NT2/D1 (cell line): ENCODE results near the gene PLOD2.
"Not testable (repeated sequence)": the region's sequence is repeated elsewhere in the genome, so short reads cannot be mapped to it uniquely, and the experiment has no call there.

Experiments
- DNase-seq: peaks from one replicate; pipeline ENCODE4 v3.0.0-alpha.2; 2011; ENCODE audit warnings: low read depth, low spot score
- H3K27me3 ChIP-seq: 2 replicates; pipeline ENCODE4 v1.6.0; 2011; ENCODE audit warnings: mild to moderate bottlenecking; ENCODE audit not compliant: insufficient read length, insufficient read depth
- H3K36me3 ChIP-seq: 2 replicates; pipeline ENCODE4 v1.6.1; 2011; ENCODE audit warnings: mild to moderate bottlenecking, low read length, mixed read lengths; ENCODE audit not compliant: insufficient read depth, insufficient read length
- H3K4me1 ChIP-seq: 2 replicates; pipeline ENCODE4 v1.5.1; 2011; ENCODE audit not compliant: insufficient read depth, insufficient read length
- H3K4me3 ChIP-seq: 2 replicates; pipeline ENCODE4 v1.5.1; 2011; ENCODE audit warnings: low read depth; ENCODE audit not compliant: insufficient read length
- H3K9ac ChIP-seq: 2 replicates; pipeline ENCODE4 v1.6.0; 2011; ENCODE audit warnings: low read depth; ENCODE audit not compliant: insufficient read length
- H3K9me3 ChIP-seq: 2 replicates; pipeline ENCODE4 v1.5.1; 2011; ENCODE audit warnings: mild to moderate bottlenecking, low read length; ENCODE audit not compliant: insufficient read depth
- SUZ12 ChIP-seq: IDR thresholded peaks from 2 replicates; pipeline ENCODE4 v1.6.1; 2011; ENCODE audit not compliant: insufficient read length, insufficient read depth; ENCODE audit errors: extremely low read depth
- YY1 ChIP-seq: IDR thresholded peaks from 2 replicates; pipeline ENCODE4 v1.6.1; 2011; ENCODE audit not compliant: insufficient read length, insufficient read depth
- ZNF274 ChIP-seq: IDR thresholded peaks from 2 replicates; pipeline ENCODE4 v1.6.1; 2011; ENCODE audit warnings: mild to moderate bottlenecking, low read depth, low read length

PLOD2 gene

GRCh38 chr3:146129750-146130149 is 31.2 kb downstream of the PLOD2 start:
- Histone ChIP-seq H3K9me3 (peaks cover 3% of the 10 kb centered on the region; the same call in 1 of the 2 replicates), H3K36me3 (no peaks in the 10 kb centered on the region), H3K4me1 (no peaks in the 10 kb centered on the region), H3K27me3 (no peaks in the 10 kb centered on the region), H3K4me3 (no peak overlapping the region), H3K9ac (no peak overlapping the region)
- DNase-seq = no peak
- no peak for TF ChIP-seq YY1
- no peak for TF ChIP-seq SUZ12
- no peak for TF ChIP-seq ZNF274

DNA sequence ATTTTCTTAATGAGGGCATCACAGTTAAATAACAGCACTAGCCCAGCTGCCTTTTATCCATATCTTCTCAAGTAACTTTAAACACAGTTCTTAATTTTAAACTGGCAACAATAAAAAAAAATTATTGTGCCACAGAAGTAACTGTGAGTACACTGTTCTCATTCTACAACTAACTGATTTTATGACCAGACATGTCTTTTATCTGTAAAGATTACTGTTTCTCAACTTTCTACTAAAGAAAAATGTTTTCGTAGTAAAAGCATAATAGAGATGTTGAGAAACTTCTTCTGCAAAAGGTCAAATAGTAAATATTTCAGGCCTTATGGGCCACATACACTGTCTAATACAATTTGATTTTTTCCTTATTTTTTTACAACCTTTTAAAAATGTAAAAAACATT is 32.0 kb downstream of the PLOD2 start:
- no peak for TF ChIP-seq SUZ12
- no peak for TF ChIP-seq YY1
- TF ChIP-seq ZNF274 = no peak
- no peak overlapping the region for H3K9ac ChIP-seq
- H3K36me3 ChIP-seq = no peaks in the 10 kb centered on the region
- H3K4me3 ChIP-seq = no peak overlapping the region
- no peak for DNase-seq
- no peaks in the 10 kb centered on the region for H3K27me3 ChIP-seq
- peaks cover 3% of the 10 kb centered on the region; the same call in 1 of the 2 replicates for H3K9me3 ChIP-seq
- H3K4me1 ChIP-seq = no peaks in the 10 kb centered on the region

DNA sequence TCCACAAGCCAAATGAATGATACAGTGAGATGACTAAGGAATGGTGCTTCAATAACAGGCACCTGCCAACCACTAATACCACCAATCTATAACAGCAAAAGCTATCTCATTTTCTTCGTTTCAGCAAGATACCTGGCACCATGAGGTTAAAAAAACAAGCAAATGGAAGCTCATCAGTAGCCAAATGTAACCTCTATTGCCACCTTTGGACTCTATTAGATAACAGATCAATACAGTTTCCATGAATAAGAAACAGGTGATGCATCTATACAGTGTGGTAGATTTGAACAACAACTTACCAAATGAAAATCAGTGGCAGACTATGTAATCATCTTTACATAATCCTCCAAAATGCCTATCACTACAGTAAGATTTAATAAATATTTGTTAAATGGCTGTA is 32.8 kb downstream of the PLOD2 start:
- Histone ChIP-seq H3K27me3 (no peaks in the 10 kb centered on the region), H3K4me1 (no peaks in the 10 kb centered on the region), H3K9me3 (peaks cover 3% of the 10 kb centered on the region; the same call in 1 of the 2 replicates), H3K9ac (no peak overlapping the region), H3K36me3 (no peaks in the 10 kb centered on the region), H3K4me3 (no peak overlapping the region)
- no peak for DNase-seq
- no peak for TF ChIP-seq SUZ12
- no peak for TF ChIP-seq YY1
- TF ChIP-seq ZNF274 = no peak

GRCh38 chr3:146125951-146126350 is 35.0 kb downstream of the PLOD2 start:
- H3K27me3 ChIP-seq = no peaks in the 10 kb centered on the region
- H3K4me1 ChIP-seq = no peaks in the 10 kb centered on the region
- no peak overlapping the region for H3K4me3 ChIP-seq
- no peaks in the 10 kb centered on the region for H3K36me3 ChIP-seq
- DNase-seq = no peak
- TF ChIP-seq YY1 (no peak), SUZ12 (no peak), ZNF274 (no peak)
- peaks cover 3% of the 10 kb centered on the region; the same call in 1 of the 2 replicates for H3K9me3 ChIP-seq
- H3K9ac ChIP-seq = no peak overlapping the region

- no peaks in the 10 kb centered on the region for H3K36me3 ChIP-seq
- H3K4me1 ChIP-seq = no peaks in the 10 kb centered on the region
- TF ChIP-seq YY1 (no peak), SUZ12 (no peak), ZNF274 (no peak)
- no peak for DNase-seq
- H3K9me3 ChIP-seq = peaks cover 3% of the 10 kb centered on the region; the same call in 1 of the 2 replicates
- no peak overlapping the region for H3K9ac ChIP-seq
- no peaks in the 10 kb centered on the region for H3K27me3 ChIP-seq
- H3K4me3 ChIP-seq = no peak overlapping the region
Measured at GRCh38 chr3:146124126-146124801, 36.7 kb downstream of the PLOD2 start.

- no peak overlapping the region for H3K4me3 ChIP-seq
- no peak overlapping the region for H3K9ac ChIP-seq
- no peak for DNase-seq
- peaks cover 10% of the 10 kb centered on the region for H3K36me3 ChIP-seq
- H3K4me1 ChIP-seq = no peaks in the 10 kb centered on the region
- no peak for TF ChIP-seq SUZ12
- TF ChIP-seq ZNF274 = no peak
- no peak for TF ChIP-seq YY1
- peaks cover 26% of the 10 kb centered on the region for H3K9me3 ChIP-seq
- no peaks in the 10 kb centered on the region for H3K27me3 ChIP-seq
Measured at GRCh38 chr3:146117406-146118285, 43.3 kb downstream of the PLOD2 start.

- H3K4me3 ChIP-seq = no peak overlapping the region
- no peak for TF ChIP-seq SUZ12
- TF ChIP-seq ZNF274 = no peak
- TF ChIP-seq YY1 = no peak
- DNase-seq = no peak
- H3K4me1 ChIP-seq = no peaks in the 10 kb centered on the region
- peaks cover 10% of the 10 kb centered on the region for H3K36me3 ChIP-seq
- H3K9ac ChIP-seq = no peak overlapping the region
- no peaks in the 10 kb centered on the region for H3K27me3 ChIP-seq
- peaks cover 26% of the 10 kb centered on the region for H3K9me3 ChIP-seq
Measured at GRCh38 chr3:146115619-146116018, 45.4 kb downstream of the PLOD2 start.

DNA sequence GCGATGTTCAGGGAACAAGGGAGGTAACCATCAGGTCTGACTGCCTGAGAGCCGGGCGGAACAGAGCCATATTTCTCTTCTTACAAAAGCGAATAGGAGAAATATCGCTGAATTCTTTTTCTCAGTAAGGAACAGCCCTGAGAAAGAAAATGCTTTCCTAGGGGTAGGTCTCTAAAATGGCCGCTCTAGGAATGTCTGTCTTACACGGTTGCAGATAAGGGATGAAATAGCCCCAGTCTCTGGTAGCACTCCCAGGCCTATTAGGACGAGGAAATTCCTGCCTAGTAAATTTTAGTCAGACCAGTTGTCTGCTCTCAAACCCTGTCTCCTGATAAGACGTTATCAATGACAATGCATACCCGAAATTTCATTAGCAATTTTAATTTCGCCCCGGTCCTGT is 47.2 kb downstream of the PLOD2 start:
- H3K4me1 ChIP-seq, H3K27me3 ChIP-seq, H3K4me3 ChIP-seq, DNase-seq, H3K9ac ChIP-seq, H3K36me3 ChIP-seq: not testable (repeated sequence)
- peaks cover 26% of the 10 kb centered on the region for H3K9me3 ChIP-seq
